Measurements from ENCODE around the gene FAM78A.

FAM78A gene

GRCh38 chr9:131290767-131291370 is 14.6 kb upstream of the FAM78A start:
- TF ChIP-seq, protein P1, sequence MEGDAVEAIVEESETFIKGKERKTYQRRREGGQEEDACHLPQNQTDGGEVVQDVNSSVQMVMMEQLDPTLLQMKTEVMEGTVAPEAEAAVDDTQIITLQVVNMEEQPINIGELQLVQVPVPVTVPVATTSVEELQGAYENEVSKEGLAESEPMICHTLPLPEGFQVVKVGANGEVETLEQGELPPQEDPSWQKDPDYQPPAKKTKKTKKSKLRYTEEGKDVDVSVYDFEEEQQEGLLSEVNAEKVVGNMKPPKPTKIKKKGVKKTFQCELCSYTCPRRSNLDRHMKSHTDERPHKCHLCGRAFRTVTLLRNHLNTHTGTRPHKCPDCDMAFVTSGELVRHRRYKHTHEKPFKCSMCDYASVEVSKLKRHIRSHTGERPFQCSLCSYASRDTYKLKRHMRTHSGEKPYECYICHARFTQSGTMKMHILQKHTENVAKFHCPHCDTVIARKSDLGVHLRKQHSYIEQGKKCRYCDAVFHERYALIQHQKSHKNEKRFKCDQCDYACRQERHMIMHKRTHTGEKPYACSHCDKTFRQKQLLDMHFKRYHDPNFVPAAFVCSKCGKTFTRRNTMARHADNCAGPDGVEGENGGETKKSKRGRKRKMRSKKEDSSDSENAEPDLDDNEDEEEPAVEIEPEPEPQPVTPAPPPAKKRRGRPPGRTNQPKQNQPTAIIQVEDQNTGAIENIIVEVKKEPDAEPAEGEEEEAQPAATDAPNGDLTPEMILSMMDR (conservative IDR thresholded peaks at IDR 0.05; ENCODE audit: low read length): no peak
- no peak for TF ChIP-seq EZH2phosphoT487 (IDR thresholded peaks at IDR 0.05; ENCODE audit: borderline replicate concordance)
- H3F3A ChIP-seq (ENCODE audit: low read depth): no peaks in the 10 kb centered on the region
- no peaks in the 10 kb centered on the region for H3K36me3 ChIP-seq (ENCODE audit: insufficient read depth, low read length)
- H3K4me1 ChIP-seq (ENCODE audit: insufficient read depth, low read length, poor library complexity, severe bottlenecking): no peaks in the 10 kb centered on the region
- H3K9me3 ChIP-seq (ENCODE audit: insufficient read depth, low read depth, low read length): no peaks in the 10 kb centered on the region
- H3K27me3 ChIP-seq (ENCODE audit: insufficient read depth, low read length, poor library complexity, severe bottlenecking): no peaks in the 10 kb centered on the region
- H3K4me2 ChIP-seq (ENCODE audit: low read depth, low read length, poor library complexity, severe bottlenecking): no peak overlapping the region
- H3K9ac ChIP-seq (ENCODE audit: low read depth, low read length, poor library complexity, severe bottlenecking): no peak overlapping the region
- H3K79me2 ChIP-seq (ENCODE audit: insufficient read depth, low read length): no peaks in the 10 kb centered on the region
- H4K20me1 ChIP-seq (ENCODE audit: insufficient read depth, low read length, poor library complexity, severe bottlenecking): no peaks in the 10 kb centered on the region
- no peak overlapping the region for H3K4me3 ChIP-seq (ENCODE audit: low read length, poor library complexity, severe bottlenecking)
- H2AFZ ChIP-seq (ENCODE audit: low read length): no peak overlapping the region
- no peaks in the 10 kb centered on the region for H3K9me2 ChIP-seq (replicated peaks; ENCODE audit: low read depth, low read length)

- H4K20me1 ChIP-seq (ENCODE audit: insufficient read depth, low read length, poor library complexity, severe bottlenecking): no peaks in the 10 kb centered on the region
- no peaks in the 10 kb centered on the region for H3K4me1 ChIP-seq (ENCODE audit: insufficient read depth, low read length, poor library complexity, severe bottlenecking)
- no peaks in the 10 kb centered on the region for H3K9me2 ChIP-seq (replicated peaks; ENCODE audit: low read depth, low read length)
- no peak for TF ChIP-seq EZH2phosphoT487 (IDR thresholded peaks at IDR 0.05; ENCODE audit: borderline replicate concordance)
- TF ChIP-seq, protein P1 (conservative IDR thresholded peaks at IDR 0.05; ENCODE audit: low read length): no peak
- no peaks in the 10 kb centered on the region for H3K79me2 ChIP-seq (ENCODE audit: insufficient read depth, low read length)
- no peaks in the 10 kb centered on the region for H3K36me3 ChIP-seq (ENCODE audit: insufficient read depth, low read length)
- no peak overlapping the region for H3K9ac ChIP-seq (ENCODE audit: low read depth, low read length, poor library complexity, severe bottlenecking)
- no peaks in the 10 kb centered on the region for H3F3A ChIP-seq (ENCODE audit: low read depth)
- H2AFZ ChIP-seq (ENCODE audit: low read length): no peak overlapping the region
- no peaks in the 10 kb centered on the region for H3K27me3 ChIP-seq (ENCODE audit: insufficient read depth, low read length, poor library complexity, severe bottlenecking)
- no peak overlapping the region for H3K4me2 ChIP-seq (ENCODE audit: low read depth, low read length, poor library complexity, severe bottlenecking)
- no peak overlapping the region for H3K4me3 ChIP-seq (ENCODE audit: low read length, poor library complexity, severe bottlenecking)
- no peaks in the 10 kb centered on the region for H3K9me3 ChIP-seq (ENCODE audit: insufficient read depth, low read depth, low read length)
These were observed 13.9 kb upstream of the FAM78A start for GRCh38 chr9:131290036-131290766.

GRCh38 chr9:131289301-131290035 is 13.2 kb upstream of the FAM78A start, which contains the start of gene PLPP7:
TSS of gene PLPP7 (plus strand) at chr9:131289723. CDS start at chr9:131289998, 275 bp downstream.
- H3K27me3 ChIP-seq (ENCODE audit: insufficient read depth, low read length, poor library complexity, severe bottlenecking): no peaks in the 10 kb centered on the region
- H3K9me3 ChIP-seq (ENCODE audit: insufficient read depth, low read depth, low read length): no peaks in the 10 kb centered on the region
- no peak within 1 kb of the TSS for H3K4me2 ChIP-seq (ENCODE audit: low read depth, low read length, poor library complexity, severe bottlenecking)
- H2AFZ ChIP-seq (ENCODE audit: low read length): no peak within 1 kb of the TSS
- no peaks in the 10 kb centered on the region for H3K4me1 ChIP-seq (ENCODE audit: insufficient read depth, low read length, poor library complexity, severe bottlenecking)
- no peak within 1 kb of the TSS for H3K9ac ChIP-seq (ENCODE audit: low read depth, low read length, poor library complexity, severe bottlenecking)
- no peaks in the 10 kb centered on the region for H3K36me3 ChIP-seq (ENCODE audit: insufficient read depth, low read length)
- H4K20me1 ChIP-seq (ENCODE audit: insufficient read depth, low read length, poor library complexity, severe bottlenecking): no peaks in the 10 kb centered on the region
- no peak for TF ChIP-seq EZH2phosphoT487 (IDR thresholded peaks at IDR 0.05; ENCODE audit: borderline replicate concordance)
- H3K9me2 ChIP-seq (replicated peaks; ENCODE audit: low read depth, low read length): no peaks in the 10 kb centered on the region
- no peaks in the 10 kb centered on the region for H3K79me2 ChIP-seq (ENCODE audit: insufficient read depth, low read length)
- no peak within 1 kb of the TSS for H3K4me3 ChIP-seq (ENCODE audit: low read length, poor library complexity, severe bottlenecking)
- no peaks in the 10 kb centered on the region for H3F3A ChIP-seq (ENCODE audit: low read depth)
